Measurements from ENCODE around the gene ATXN2L.

DNA sequence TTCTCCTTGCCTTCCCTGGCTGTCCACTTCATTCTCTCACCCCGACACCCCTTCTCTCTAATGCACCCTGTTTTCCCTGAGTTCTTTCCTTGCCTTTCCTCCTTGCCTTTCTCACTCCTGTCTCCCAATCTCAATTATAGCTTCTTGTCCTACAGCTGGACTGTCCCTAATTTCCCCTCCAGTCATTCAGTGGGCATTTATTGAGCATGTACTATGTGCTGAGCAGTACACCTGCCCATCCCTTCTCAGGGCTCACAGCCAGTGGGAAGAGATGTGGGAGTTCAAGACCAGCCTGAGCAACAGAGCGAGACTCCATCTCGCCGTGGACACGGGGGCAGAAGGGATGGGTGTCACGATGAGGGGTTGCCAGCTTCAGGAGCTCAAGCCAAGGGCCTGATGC lies 61.2 kb downstream of the ATXN2L start:
- TF ChIP-seq GATA2 (IDR thresholded peaks at IDR 0.05; ENCODE audit: low read depth, low read length) (no peak), GATA3 (IDR thresholded peaks at IDR 0.05; ENCODE audit: low read depth, low read length) (no peak)
